ENCODE data around the gene LYSMD1. TPM values are rescaled to one million over a fixed set of nuclear protein-coding genes. Genes with fewer than 3 reads are reported as not detected.
"Not testable (repeated sequence)": the region's sequence is repeated elsewhere in the genome, so short reads cannot be mapped to it uniquely, and the experiment has no call there.

LYSMD1 gene
- total RNA-seq, 1 donor from 2014 or later = 7.5 TPM

- peaks cover 18% of the 10 kb centered on the region for H3K27me3 Mint-ChIP-seq (ENCODE audit: unreplicated experiment)
- no peaks in the 10 kb centered on the region for H3K9me3 Mint-ChIP-seq (ENCODE audit: unreplicated experiment)
- H3K27ac Mint-ChIP-seq (ENCODE audit: unreplicated experiment) = peak overlapping the region; percentile 2
- DNase-seq (ENCODE audit: low spot score) = no peak
- H3K36me3 Mint-ChIP-seq (ENCODE audit: low read depth, unreplicated experiment) = peaks cover 8% of the 10 kb centered on the region
- TF ChIP-seq, protein P1, sequence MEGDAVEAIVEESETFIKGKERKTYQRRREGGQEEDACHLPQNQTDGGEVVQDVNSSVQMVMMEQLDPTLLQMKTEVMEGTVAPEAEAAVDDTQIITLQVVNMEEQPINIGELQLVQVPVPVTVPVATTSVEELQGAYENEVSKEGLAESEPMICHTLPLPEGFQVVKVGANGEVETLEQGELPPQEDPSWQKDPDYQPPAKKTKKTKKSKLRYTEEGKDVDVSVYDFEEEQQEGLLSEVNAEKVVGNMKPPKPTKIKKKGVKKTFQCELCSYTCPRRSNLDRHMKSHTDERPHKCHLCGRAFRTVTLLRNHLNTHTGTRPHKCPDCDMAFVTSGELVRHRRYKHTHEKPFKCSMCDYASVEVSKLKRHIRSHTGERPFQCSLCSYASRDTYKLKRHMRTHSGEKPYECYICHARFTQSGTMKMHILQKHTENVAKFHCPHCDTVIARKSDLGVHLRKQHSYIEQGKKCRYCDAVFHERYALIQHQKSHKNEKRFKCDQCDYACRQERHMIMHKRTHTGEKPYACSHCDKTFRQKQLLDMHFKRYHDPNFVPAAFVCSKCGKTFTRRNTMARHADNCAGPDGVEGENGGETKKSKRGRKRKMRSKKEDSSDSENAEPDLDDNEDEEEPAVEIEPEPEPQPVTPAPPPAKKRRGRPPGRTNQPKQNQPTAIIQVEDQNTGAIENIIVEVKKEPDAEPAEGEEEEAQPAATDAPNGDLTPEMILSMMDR (IDR thresholded peaks at IDR 0.05; ENCODE audit: unreplicated experiment) = no peak
- no peak overlapping the region for H3K4me3 Mint-ChIP-seq (ENCODE audit: unreplicated experiment)
- H3K4me1 Mint-ChIP-seq (ENCODE audit: unreplicated experiment) = peaks cover 20% of the 10 kb centered on the region
Measured at GRCh38 chr1:151193856-151194255, 28.2 kb upstream of the LYSMD1 start.

DNA sequence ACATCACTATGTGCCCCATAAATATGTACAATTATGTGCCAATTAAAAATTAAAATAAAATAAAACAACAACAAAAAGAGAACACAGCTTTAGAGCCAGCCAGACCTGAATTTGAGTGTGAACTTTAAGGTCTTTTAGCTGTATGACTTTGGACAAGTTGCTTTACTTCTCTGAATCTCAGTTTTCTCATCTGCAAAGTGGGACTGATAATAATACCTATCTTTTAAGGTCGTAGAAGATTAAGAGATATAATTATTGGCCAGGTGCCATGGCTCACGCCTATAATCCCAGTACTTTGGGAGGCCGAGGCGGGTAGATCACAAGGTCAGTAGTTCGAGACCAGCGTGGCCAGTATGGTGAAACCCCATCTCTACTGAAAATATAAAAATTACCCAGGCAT lies 27.6 kb upstream of the LYSMD1 start:
- no peak overlapping the region for H3K4me3 Mint-ChIP-seq (ENCODE audit: unreplicated experiment)
- TF ChIP-seq, protein P1 (IDR thresholded peaks at IDR 0.05; ENCODE audit: unreplicated experiment) = no peak
- peaks cover 6% of the 10 kb centered on the region for H3K36me3 Mint-ChIP-seq (ENCODE audit: low read depth, unreplicated experiment)
- no peak for DNase-seq (ENCODE audit: low spot score)
- peaks cover 16% of the 10 kb centered on the region for H3K4me1 Mint-ChIP-seq (ENCODE audit: unreplicated experiment)
- H3K9me3 Mint-ChIP-seq (ENCODE audit: unreplicated experiment) = no peaks in the 10 kb centered on the region
- no peak overlapping the region for H3K27ac Mint-ChIP-seq (ENCODE audit: unreplicated experiment)
- H3K27me3 Mint-ChIP-seq (ENCODE audit: unreplicated experiment) = peaks cover 13% of the 10 kb centered on the region

- no peaks in the 10 kb centered on the region for H3K9me3 Mint-ChIP-seq (ENCODE audit: unreplicated experiment)
- peaks cover 12% of the 10 kb centered on the region for H3K4me1 Mint-ChIP-seq (ENCODE audit: unreplicated experiment)
- DNase-seq (ENCODE audit: low spot score) = no peak
- no peak overlapping the region for H3K4me3 Mint-ChIP-seq (ENCODE audit: unreplicated experiment)
- H3K36me3 Mint-ChIP-seq (ENCODE audit: low read depth, unreplicated experiment) = peaks cover 3% of the 10 kb centered on the region
- H3K27me3 Mint-ChIP-seq (ENCODE audit: unreplicated experiment) = peaks cover 8% of the 10 kb centered on the region
- H3K27ac Mint-ChIP-seq (ENCODE audit: unreplicated experiment) = no peak overlapping the region
- TF ChIP-seq, protein P1 (IDR thresholded peaks at IDR 0.05; ENCODE audit: unreplicated experiment) = no peak
Measured at GRCh38 chr1:151192047-151192446, 26.3 kb upstream of the LYSMD1 start.

- peaks cover 8% of the 10 kb centered on the region for H3K27me3 Mint-ChIP-seq (ENCODE audit: unreplicated experiment)
- peaks cover 9% of the 10 kb centered on the region for H3K4me1 Mint-ChIP-seq (ENCODE audit: unreplicated experiment)
- DNase-seq (ENCODE audit: low spot score) = peak; percentile 74
- H3K4me3 Mint-ChIP-seq (ENCODE audit: unreplicated experiment) = peak within 1 kb of the TSS; percentile 99
- peak within 1 kb of the TSS; percentile 90 for H3K27ac Mint-ChIP-seq (ENCODE audit: unreplicated experiment)
- no peaks in the 10 kb centered on the region for H3K9me3 Mint-ChIP-seq (ENCODE audit: unreplicated experiment)
- H3K36me3 Mint-ChIP-seq (ENCODE audit: low read depth, unreplicated experiment) = peaks cover 3% of the 10 kb centered on the region
- TF ChIP-seq, protein P1 (IDR thresholded peaks at IDR 0.05; ENCODE audit: unreplicated experiment) = no peak
Measured at GRCh38 chr1:151189637-151190445, 24.1 kb upstream of the LYSMD1 start, which contains the start of gene VPS72. Gene VPS72 (minus strand): TSS chr1:151190197. CDS start chr1:151190121, 76 bp downstream.

DNA sequence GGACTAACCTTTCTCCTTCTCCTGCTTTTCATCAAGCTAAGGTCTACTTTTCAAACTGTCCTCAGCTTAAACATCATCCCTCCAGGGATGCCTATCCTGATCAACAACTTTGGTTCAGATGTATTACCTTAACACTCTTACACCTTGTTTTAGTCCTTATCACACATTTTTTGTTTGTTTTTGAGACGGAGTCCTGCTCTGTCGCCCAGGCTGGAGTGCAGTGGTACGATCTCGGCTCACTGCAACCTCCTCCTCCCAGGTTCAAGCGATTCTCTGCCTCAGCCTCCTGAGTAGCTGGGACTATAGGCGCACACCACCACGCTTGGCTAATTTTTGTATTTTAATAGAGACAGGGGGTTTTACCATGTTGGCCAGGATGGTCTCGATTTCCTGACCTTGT lies 23.0 kb upstream of the LYSMD1 start:
- not testable (repeated sequence) for H3K9me3 Mint-ChIP-seq (ENCODE audit: unreplicated experiment); DNase-seq (ENCODE audit: low spot score); H3K36me3 Mint-ChIP-seq (ENCODE audit: low read depth, unreplicated experiment); H3K27ac Mint-ChIP-seq (ENCODE audit: unreplicated experiment); H3K27me3 Mint-ChIP-seq (ENCODE audit: unreplicated experiment); H3K4me1 Mint-ChIP-seq (ENCODE audit: unreplicated experiment)
- H3K4me3 Mint-ChIP-seq (ENCODE audit: unreplicated experiment) = peak overlapping the region; percentile 99

Data from endothelial cell (in vitro differentiated cells).